Esophagus muscularis mucosa (tissue), 4 donors: Measurements from ENCODE around the gene TTLL1.

Experiments
- CTCF ChIP-seq, 3 experiments: fragments of 200-600 bp in 2 of 3; fragments of 450-650 bp in 1 of 3; sonication (generic) in 2 of 3; IDR thresholded peaks; one replicate each; pipeline ENCODE4 v1.5.1; 2017 to 2019; ENCODE audit warnings: antibody characterized with exemption in 3 of 3, mild to moderate bottlenecking in 2 of 3, moderate library complexity in 1 of 3
- EP300 ChIP-seq: sonication (generic); formaldehyde crosslinking; IDR thresholded peaks from one replicate; pipeline ENCODE4 v1.6.1; 2017; ENCODE audit warnings: antibody characterized with exemption
- POLR2A ChIP-seq: fragments of 450-650 bp; IDR thresholded peaks from one replicate; pipeline ENCODE4 v1.6.1; 2017; ENCODE audit warnings: antibody characterized with exemption, moderate library complexity, mild to moderate bottlenecking, low read depth
- POLR2AphosphoS5 ChIP-seq, 2 donors: sonication (generic); formaldehyde crosslinking; IDR thresholded peaks; one replicate each; pipeline ENCODE4 v1.6.1; 2017; ENCODE audit warnings: antibody characterized with exemption in 2 of 2

- TF ChIP-seq CTCF (IDR thresholded peaks at IDR 0.05) (no peak), POLR2AphosphoS5 (IDR thresholded peaks at IDR 0.05) (no peak), POLR2A (no peak), EP300 (no peak)
Measured at GRCh38 chr22:43133401-43133800, 44.2 kb upstream of the TTLL1 start.
